Fibroblast of skin of left quadriceps (primary cell): ENCODE measurements around the gene DCDC1.

Experiments
- DNase-seq, 2 experiments: peaks; one replicate each; pipeline ENCODE4 v3.0.0-alpha.2; 2013; ENCODE audit warnings: low read depth in 2 of 2

DCDC1 gene, protein sequence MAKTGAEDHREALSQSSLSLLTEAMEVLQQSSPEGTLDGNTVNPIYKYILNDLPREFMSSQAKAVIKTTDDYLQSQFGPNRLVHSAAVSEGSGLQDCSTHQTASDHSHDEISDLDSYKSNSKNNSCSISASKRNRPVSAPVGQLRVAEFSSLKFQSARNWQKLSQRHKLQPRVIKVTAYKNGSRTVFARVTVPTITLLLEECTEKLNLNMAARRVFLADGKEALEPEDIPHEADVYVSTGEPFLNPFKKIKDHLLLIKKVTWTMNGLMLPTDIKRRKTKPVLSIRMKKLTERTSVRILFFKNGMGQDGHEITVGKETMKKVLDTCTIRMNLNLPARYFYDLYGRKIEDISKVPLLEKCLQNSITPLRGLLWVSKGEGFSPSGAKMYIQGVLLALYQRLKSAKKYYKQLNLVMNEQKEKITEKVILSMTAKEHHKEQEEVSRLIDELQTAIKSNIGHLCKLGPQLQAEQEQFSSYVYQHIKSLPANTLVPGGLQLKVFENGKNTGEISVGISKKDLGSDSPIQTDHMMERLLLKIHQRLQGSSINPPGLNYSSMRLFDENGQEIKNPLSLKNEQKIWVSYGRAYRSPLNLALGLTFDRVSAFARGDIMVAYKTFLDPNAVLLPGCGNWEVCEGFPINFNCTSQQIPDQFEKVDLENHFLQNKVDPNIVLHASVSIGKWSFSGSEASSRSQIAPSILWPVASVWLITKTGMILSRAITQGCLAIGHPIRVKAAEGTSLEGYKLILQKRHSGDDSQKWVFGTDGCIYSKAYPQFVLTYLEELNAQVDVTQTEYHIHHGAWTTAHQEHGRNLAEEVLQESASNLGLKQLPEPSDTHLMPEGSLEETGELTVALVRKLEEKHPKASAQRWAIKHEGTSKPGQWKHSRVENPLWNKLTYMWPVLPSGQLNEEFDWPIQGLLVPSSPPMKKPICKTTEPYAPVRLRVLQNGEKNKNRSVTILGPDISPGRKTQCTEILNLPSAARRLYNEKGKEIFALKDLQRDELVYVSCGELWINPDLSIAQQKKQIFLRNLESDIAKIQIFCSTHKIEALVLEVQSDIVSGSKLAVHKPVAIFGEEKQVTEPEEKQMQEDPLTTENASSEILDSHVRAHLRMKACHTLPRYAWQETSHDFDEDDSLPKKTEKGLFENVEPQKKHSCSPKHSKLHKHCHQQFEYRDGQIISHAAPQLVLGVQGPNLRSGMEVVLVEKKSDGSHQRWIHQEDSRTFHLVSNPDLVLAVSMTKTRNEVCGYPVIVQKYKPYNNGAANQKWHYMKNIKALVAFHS (N-terminal part only)

DNA sequence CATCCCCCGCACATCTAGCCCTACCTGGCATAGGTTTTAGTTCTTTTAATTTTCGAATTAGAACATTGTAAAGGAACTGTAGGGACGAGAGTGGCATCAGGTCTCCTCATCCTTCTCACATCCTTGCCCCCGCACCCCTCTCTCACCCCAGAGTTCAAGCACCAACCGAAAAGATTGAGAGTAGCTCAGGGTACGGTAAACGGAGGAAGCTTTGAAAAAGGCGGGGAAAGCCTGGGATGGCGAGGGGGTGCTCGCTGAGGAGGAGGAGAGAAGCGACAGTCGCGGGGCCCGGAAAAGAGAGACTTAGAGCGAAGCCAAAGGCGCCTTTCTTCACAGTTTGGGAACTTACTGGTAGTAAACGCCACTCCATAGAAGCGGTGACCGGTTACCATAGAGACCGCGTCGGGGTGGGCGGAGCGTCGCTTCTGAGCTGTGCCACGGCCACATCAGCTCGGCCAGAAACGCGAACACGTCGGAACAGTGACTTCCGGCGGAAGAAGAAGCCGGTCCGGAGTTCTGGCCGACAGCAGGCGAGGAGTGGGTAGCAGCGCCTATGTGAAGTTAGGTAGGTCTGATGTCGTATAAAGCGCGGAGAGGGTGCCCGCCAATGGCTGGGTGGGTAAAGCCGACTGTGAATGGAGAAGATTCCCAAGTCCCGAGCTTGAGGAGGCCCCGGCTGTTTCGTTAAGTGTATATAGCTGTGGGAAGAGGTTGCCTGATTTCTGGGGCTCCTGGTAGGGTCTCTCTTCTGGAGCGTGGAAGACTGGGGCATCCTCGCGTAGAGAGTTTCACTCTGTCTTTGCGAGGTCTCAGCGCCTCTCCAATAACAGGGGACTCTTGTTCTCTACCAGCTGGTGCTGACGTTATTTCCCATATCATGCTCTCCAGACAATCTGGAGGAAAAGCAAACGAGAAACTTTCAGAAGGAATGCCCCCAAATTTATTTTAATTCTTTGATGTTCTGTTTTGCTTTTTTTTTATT lies at the start of gene DCDC1, which contains the start of gene DNAJC24:
DCDC1 (minus strand) TSS at position 392 of the 982 bp plus-strand sequence. CDS start 41,459 bp downstream, outside the sequence.
DNAJC24 (plus strand) TSS at position 513 of the 982 bp plus-strand sequence. CDS start 889 bp downstream, outside the sequence.
- DNase-seq: peak; percentile 81 to 83

DNA sequence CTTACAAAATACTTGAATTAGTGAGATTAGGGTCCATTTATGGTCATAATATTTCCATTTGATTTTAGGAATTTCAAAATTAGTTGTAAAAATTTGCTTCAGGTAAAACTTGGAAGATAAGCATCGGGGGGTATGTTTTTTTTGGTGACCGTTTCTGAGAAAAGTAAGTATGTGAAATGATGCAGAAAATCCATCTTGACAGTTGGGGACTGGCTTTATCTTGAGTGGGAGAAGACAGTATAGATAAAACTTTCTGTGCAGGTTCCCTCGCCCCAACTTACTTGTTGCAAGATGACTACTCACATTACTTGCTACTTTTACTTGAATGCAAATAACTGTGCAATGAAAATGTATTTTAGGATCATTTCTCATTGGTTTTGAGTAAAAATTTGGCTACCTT lies 49.6 kb upstream of the DCDC1 start:
- no peak for DNase-seq

GRCh38 chr11:31417816-31418215 lies 48.3 kb upstream of the DCDC1 start:
- no peak for DNase-seq

GRCh38 chr11:31417357-31417756 lies 47.8 kb upstream of the DCDC1 start:
- no peak for DNase-seq

GRCh38 chr11:31415435-31415834 lies 45.9 kb upstream of the DCDC1 start:
- DNase-seq: no peak

DNA sequence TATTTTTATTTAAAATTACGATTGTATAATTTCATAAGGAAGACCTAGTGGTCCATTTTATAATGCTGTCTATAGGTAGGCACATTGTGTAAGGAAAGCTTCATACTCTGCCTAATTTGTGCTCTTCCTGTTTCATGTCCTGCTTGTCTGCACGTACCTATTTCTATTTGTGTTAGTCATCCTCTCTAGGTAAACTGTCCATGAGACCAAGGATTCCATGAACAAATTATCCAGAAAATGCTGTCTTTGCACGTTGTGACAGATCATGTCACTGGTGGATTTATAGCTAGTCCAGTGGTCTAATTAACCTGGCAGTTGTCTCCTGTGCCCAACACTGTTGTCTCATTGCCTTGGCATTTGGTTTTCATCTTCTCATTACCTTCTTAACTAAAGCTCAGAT lies 44.8 kb upstream of the DCDC1 start:
- DNase-seq: no peak

DNA sequence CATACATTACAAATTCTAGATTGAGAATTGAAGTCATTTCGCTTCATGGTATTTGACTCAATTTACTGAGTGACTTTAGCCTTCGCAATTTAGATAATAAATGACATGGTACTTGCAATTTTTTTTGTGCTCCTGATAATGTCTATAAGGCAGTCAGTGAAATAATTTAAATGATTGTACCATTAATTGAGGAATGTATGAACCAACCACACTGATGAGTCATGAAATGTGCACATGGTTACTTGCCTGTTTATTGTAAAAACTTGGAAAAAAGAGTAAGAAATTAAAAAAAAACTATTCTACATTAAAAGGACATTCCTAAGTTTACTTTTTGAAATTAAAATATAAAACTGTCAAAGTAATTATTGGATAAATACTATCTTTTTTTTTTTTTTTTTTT lies 43.4 kb upstream of the DCDC1 start:
- peak; percentile 57 to 67 for DNase-seq

DNA sequence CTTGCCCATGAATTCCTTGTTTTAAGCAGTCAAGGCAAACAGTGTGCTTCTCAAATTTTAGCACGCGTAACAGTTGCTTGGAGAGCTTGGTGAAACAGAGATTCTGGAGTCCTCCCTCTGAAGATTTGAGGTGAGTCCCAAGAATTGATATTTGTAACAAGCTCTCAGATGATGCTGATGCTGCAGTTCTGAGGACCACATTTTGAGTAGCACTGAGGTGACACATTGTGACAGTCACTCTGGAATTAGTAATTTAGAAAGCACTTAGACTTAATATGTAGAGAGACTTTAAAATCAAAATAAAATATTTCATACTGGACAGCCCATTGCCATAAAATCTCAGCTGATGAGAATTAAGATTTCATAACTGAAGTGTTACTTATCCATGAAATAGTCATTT lies 38.7 kb upstream of the DCDC1 start:
- DNase-seq: no peak

DNA sequence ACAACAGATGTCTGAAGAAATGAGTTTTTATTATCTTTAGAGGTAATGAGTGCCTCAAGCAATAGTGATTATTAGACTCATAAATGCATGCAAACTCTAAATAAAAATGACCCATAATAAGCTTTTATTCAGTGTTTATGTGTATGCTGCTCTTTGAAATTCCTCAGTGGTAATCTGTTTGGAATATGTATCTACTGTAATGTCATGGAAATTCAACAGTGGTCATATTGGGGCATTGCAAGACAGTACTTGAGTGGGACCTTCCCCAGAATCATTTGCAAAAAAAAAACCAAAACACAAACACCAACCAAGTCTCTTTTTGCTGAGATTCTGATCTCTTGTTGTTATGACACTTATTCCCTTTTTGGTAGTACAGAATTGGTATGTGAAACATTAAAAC lies 35.1 kb upstream of the DCDC1 start:
- DNase-seq: no peak

GRCh38 chr11:31397239-31397834 lies 27.8 kb upstream of the DCDC1 start:
- no peak for DNase-seq

GRCh38 chr11:31387379-31387778 lies 17.8 kb upstream of the DCDC1 start:
- DNase-seq: no peak

DNA sequence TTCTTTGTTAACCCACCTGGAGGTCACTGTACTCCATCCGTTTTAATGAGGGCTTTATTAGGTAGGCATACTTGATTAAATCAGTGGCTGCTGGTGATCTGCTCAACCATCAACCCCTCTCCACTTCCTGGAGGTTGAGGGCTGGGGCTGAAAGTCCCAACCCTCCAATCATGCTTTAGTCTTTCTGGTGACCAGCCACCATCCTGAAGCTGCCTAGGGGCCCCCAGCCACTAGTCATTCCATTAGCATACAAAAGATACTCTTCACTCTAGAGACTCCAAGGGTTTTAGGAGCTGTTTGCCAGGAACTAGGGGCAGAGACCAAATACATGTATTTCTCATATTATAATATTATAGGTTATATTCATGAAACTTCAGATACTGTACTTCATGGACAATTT lies 13.6 kb upstream of the DCDC1 start:
- DNase-seq: no peak

GRCh38 chr11:31375879-31376278 lies 6.3 kb upstream of the DCDC1 start:
- no peak for DNase-seq

- DNase-seq: no peak
Measured at GRCh38 chr11:31366795-31367194, 2.7 kb downstream of the DCDC1 start.

- DNase-seq: no peak
Measured at GRCh38 chr11:31361743-31362142, 7.8 kb downstream of the DCDC1 start.

DNA sequence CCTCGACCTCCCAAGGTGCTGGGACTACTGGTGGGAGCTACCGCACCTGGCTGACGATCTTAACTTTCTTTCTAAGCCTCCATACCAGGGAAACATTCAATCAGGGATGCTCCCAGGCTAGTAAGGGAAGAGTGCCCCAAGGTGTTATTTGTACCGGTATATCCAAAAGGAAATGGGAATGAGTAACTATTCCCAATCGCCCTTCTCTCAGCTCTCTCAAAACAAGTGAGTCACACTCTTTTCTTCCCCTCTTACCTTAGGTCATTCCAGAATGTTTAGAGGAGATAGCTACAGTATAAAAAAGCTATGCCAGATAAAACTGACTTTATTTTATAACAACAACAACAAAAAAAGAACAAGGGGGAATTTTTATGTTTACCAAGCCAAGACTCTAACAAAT lies 13.7 kb downstream of the DCDC1 start:
- no peak for DNase-seq

DNA sequence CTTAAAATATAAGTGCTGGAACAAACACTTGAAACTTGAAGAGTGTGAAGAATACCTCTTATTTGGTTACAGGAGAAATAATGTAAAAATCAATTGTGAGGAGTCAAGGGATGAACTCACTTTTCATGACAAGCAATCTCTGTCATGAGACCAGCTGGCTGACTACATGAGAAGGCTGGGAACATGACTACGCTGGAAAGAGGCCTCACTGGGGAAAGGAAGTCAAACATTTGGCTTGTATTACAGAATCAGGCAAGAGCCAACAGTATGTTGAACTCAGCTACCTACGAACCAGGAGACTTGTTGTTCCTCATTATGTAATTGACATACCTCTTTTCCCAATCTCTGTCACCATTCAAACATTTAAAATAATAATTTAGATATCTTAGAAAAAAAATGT lies 14.4 kb downstream of the DCDC1 start:
- no peak for DNase-seq

DNA sequence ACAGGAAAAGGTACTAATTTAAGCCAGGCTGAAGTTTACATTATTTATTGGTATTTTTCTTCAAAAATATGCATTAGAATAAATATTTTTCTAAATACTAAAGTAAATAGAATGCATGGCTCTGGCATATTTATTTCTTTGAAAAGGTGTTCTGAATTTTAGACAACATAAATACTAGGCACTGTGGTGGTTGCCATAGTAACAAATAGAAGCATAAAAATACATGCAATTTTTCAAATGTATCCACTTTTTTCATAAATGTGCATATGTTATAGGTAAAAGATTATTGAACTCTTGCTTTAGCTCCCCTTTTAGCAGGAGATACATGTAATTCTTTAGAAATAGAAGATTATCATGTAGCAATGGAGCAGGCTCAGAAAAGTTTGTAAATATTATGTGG lies 18.4 kb downstream of the DCDC1 start:
- DNase-seq: no peak

- no peak for DNase-seq
Measured at GRCh38 chr11:31340903-31341572, 28.5 kb downstream of the DCDC1 start.

GRCh38 chr11:31337806-31338205 lies 31.7 kb downstream of the DCDC1 start:
- no peak for DNase-seq
